NT2/D1 (cell line): ENCODE results near the gene PDE8A.

ENCODE experiments used
- SUZ12 ChIP-seq: IDR thresholded peaks from 2 replicates; pipeline ENCODE4 v1.6.1; 2011; ENCODE audit not compliant: insufficient read length, insufficient read depth; ENCODE audit errors: extremely low read depth
- YY1 ChIP-seq: IDR thresholded peaks from 2 replicates; pipeline ENCODE4 v1.6.1; 2011; ENCODE audit not compliant: insufficient read length, insufficient read depth

GRCh38 chr15:84942456-84942855 is 39.2 kb upstream of the PDE8A start:
- TF ChIP-seq SUZ12 (no peak), YY1 (no peak)
